Measurements from ENCODE around the gene HDLBP.
"Not testable (repeated sequence)": the region's sequence is repeated elsewhere in the genome, so short reads cannot be mapped to it uniquely, and the experiment has no call there.

The HDLBP gene

GRCh38 chr2:241200822-241201395 lies 114.6 kb downstream of the HDLBP start:
- in situ Hi-C loops (cut with HindIII; ENCODE audit: low sequenced_read_pairs): no loop called here
- DNase-seq (ENCODE audit: low read depth): no peak
- TF ChIP-seq CTCF (IDR thresholded peaks at IDR 0.05; ENCODE audit: low read depth, low read length, missing control alignments): no peak
- H3K4me3 ChIP-seq (ENCODE audit: low read depth, low read length): no peak overlapping the region

GRCh38 chr2:241199897-241200821 lies 115.3 kb downstream of the HDLBP start:
- no peak for DNase-seq (ENCODE audit: low read depth)
- H3K4me3 ChIP-seq (ENCODE audit: low read depth, low read length): no peak overlapping the region
- TF ChIP-seq CTCF (IDR thresholded peaks at IDR 0.05; ENCODE audit: low read depth, low read length, missing control alignments): no peak
- in situ Hi-C loops (cut with HindIII; ENCODE audit: low sequenced_read_pairs): no loop called here

GRCh38 chr2:241199286-241199685 lies 116.2 kb downstream of the HDLBP start:
- H3K4me3 ChIP-seq (ENCODE audit: low read depth, low read length): no peak overlapping the region
- no peak for DNase-seq (ENCODE audit: low read depth)
- in situ Hi-C loops (cut with HindIII; ENCODE audit: low sequenced_read_pairs): no loop called here
- TF ChIP-seq CTCF (IDR thresholded peaks at IDR 0.05; ENCODE audit: low read depth, low read length, missing control alignments): no peak

- in situ Hi-C loops (cut with HindIII; ENCODE audit: low sequenced_read_pairs): no loop called here
- DNase-seq (ENCODE audit: low read depth): no peak
- H3K4me3 ChIP-seq (ENCODE audit: low read depth, low read length): no peak overlapping the region
- TF ChIP-seq CTCF (IDR thresholded peaks at IDR 0.05; ENCODE audit: low read depth, low read length, missing control alignments): no peak
Observed at GRCh38 chr2:241198381-241199279, 116.8 kb downstream of the HDLBP start.

GRCh38 chr2:241197947-241198346 lies 117.5 kb downstream of the HDLBP start:
- TF ChIP-seq CTCF (IDR thresholded peaks at IDR 0.05; ENCODE audit: low read depth, low read length, missing control alignments): no peak
- in situ Hi-C loops (cut with HindIII; ENCODE audit: low sequenced_read_pairs): no loop called here
- no peak for DNase-seq (ENCODE audit: low read depth)
- H3K4me3 ChIP-seq (ENCODE audit: low read depth, low read length): no peak overlapping the region

GRCh38 chr2:241197246-241197645 lies 118.2 kb downstream of the HDLBP start:
- H3K4me3 ChIP-seq (ENCODE audit: low read depth, low read length); DNase-seq (ENCODE audit: low read depth); in situ Hi-C loops (cut with HindIII; ENCODE audit: low sequenced_read_pairs): not testable (repeated sequence)
